Breast epithelium (tissue), 3 donors: ENCODE measurements around the gene FBXW8.

Experiments
- CTCF ChIP-seq, 3 donors: fragments of 450-650 bp; IDR thresholded peaks; one replicate each; pipeline ENCODE4 v1.5.1; 2016 to 2017; ENCODE audit warnings: antibody characterized with exemption in 3 of 3, mild to moderate bottlenecking in 3 of 3, moderate library complexity in 3 of 3
- POLR2A ChIP-seq: fragments of 450-650 bp; IDR thresholded peaks from one replicate; pipeline ENCODE4 v1.6.1; 2016; ENCODE audit warnings: antibody characterized with exemption, mild to moderate bottlenecking, moderate library complexity

GRCh38 chr12:116999066-116999465 is 88.3 kb downstream of the FBXW8 start:
- TF ChIP-seq CTCF (IDR thresholded peaks at IDR 0.05) (no peak), POLR2A (no peak)
